Measurements from ENCODE around the gene RHBDF1. TPM values are rescaled to one million over a fixed set of nuclear protein-coding genes. Genes with fewer than 3 reads are reported as not detected.
A peak's percentile ranks its signal among the peaks of the same experiment; 100 is the strongest.

The RHBDF1 gene
- total and polyA plus RNA-seq, 2 of the 13 experiments (the other 11 are each of a cell fraction or from before 2014, with no cell fraction given), result 5.4 to 26.9 TPM

GRCh38 chr16:75580-76501 lies 3.4 kb upstream of the RHBDF1 start (continued):
- TF ChIP-seq TSC22D2 (CRISPR knock-in tag; IDR thresholded peaks at IDR 0.05; ENCODE audit: borderline replicate concordance) (no peak), HNF4A (CRISPR knock-in tag; IDR thresholded peaks at IDR 0.05) (no peak), NR0B2 (CRISPR knock-in tag; IDR thresholded peaks at IDR 0.05) (no peak), ZNF605 (CRISPR knock-in tag; IDR thresholded peaks at IDR 0.05) (no peak; the same call in 1 of the 2 replicates), GMEB2 (CRISPR knock-in tag; IDR thresholded peaks at IDR 0.05; ENCODE audit: low read depth) (no peak), ZNF83 (CRISPR knock-in tag; IDR thresholded peaks at IDR 0.05; ENCODE audit: borderline replicate concordance) (no peak), ZBTB3 (CRISPR knock-in tag; IDR thresholded peaks at IDR 0.05; ENCODE audit: borderline replicate concordance, low read depth) (no peak), SIN3A (IDR thresholded peaks at IDR 0.05; ENCODE audit: borderline replicate concordance, low read depth, low read length) (peak; percentile 89), SRSF1 (optimal IDR thresholded peaks at IDR 0.05; ENCODE audit: low read depth, low read length) (no peak), GTF3A (CRISPR knock-in tag; conservative IDR thresholded peaks at IDR 0.05) (no peak), ZNF766 (CRISPR knock-in tag; IDR thresholded peaks at IDR 0.05; ENCODE audit: borderline replicate concordance) (no peak), ZIK1 (CRISPR knock-in tag; IDR thresholded peaks at IDR 0.05; ENCODE audit: borderline replicate concordance, low read depth) (no peak; the same call in 1 of the 2 replicates), ZNF207 (IDR thresholded peaks at IDR 0.05; ENCODE audit: borderline replicate concordance) (no peak), MLX (CRISPR knock-in tag; IDR thresholded peaks at IDR 0.05) (no peak), ZBTB26 (CRISPR knock-in tag; IDR thresholded peaks at IDR 0.05; ENCODE audit: borderline replicate concordance) (no peak), ZSCAN21 (CRISPR knock-in tag; IDR thresholded peaks at IDR 0.05; ENCODE audit: borderline replicate concordance) (no peak), ZKSCAN1 (IDR thresholded peaks at IDR 0.05; ENCODE audit: low read length) (no peak), ZNF276 (CRISPR knock-in tag; IDR thresholded peaks at IDR 0.05; ENCODE audit: low read depth) (no peak), ZNF670 (CRISPR knock-in tag; IDR thresholded peaks at IDR 0.05; ENCODE audit: borderline replicate concordance) (no peak), TP53 (CRISPR knock-in tag; conservative IDR thresholded peaks at IDR 0.05) (no peak), ZNF20 (CRISPR knock-in tag; IDR thresholded peaks at IDR 0.05) (no peak), ZNF557 (CRISPR knock-in tag; IDR thresholded peaks at IDR 0.05) (no peak), ZNF331 (CRISPR knock-in tag; IDR thresholded peaks at IDR 0.05) (no peak), ZNF296 (CRISPR knock-in tag; conservative IDR thresholded peaks at IDR 0.05) (no peak)

All from HepG2 (cell line).